ENCODE data around the gene SWT1. TPM values are rescaled to one million over a fixed set of nuclear protein-coding genes. Genes with fewer than 3 reads are reported as not detected.
A peak's percentile ranks its signal among the peaks of the same experiment; 100 is the strongest.
"Not testable (repeated sequence)": the region's sequence is repeated elsewhere in the genome, so short reads cannot be mapped to it uniquely, and the experiment has no call there.

The SWT1 gene
- total and polyA plus RNA-seq, 2 experiments from 2014 or later = 3.4 to 9.5 TPM

DNA sequence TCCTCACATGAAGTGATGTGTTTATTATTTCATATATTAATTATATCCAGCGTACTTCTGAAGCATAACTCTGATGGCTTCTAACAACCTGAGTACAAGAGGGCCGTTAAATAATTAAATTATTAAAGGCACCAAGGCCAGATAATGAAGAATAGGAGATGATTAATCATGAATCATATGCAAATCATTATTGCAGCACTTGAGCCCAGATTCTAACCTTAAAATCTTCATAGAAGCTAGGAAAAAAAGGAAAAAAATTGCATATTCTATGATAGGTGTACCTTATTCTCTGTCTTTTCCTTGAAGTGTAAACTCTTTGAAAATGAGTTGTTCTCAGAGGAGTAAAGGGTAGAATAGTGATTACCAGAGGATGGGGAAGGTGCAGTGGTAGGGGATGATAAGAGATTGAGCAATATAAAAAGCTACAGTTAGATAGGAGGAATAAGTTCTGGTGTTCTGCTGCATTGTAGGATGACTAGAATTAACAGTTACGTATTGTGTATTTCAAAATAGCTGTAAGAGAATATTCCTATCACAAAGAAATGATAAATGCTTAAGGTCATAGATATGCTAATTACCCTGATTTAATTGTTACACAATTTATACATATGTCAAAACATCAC lies 51.1 kb downstream of the SWT1 start:
- H3K36me3 ChIP-seq (replicated peaks; ENCODE audit: insufficient read depth, low read depth) = no peaks in the 10 kb centered on the region
- H3K4me1 ChIP-seq (ENCODE audit: insufficient read depth) = no peaks in the 10 kb centered on the region
- H3K27ac ChIP-seq = no peak overlapping the region
- no peaks in the 10 kb centered on the region for H4K20me1 ChIP-seq (ENCODE audit: insufficient read depth, poor library complexity, severe bottlenecking)
- no peaks in the 10 kb centered on the region for H3K9me3 ChIP-seq (ENCODE audit: low read depth)
- DNase-seq (ENCODE audit: low spot score) = no peak
- TF ChIP-seq, protein P1, sequence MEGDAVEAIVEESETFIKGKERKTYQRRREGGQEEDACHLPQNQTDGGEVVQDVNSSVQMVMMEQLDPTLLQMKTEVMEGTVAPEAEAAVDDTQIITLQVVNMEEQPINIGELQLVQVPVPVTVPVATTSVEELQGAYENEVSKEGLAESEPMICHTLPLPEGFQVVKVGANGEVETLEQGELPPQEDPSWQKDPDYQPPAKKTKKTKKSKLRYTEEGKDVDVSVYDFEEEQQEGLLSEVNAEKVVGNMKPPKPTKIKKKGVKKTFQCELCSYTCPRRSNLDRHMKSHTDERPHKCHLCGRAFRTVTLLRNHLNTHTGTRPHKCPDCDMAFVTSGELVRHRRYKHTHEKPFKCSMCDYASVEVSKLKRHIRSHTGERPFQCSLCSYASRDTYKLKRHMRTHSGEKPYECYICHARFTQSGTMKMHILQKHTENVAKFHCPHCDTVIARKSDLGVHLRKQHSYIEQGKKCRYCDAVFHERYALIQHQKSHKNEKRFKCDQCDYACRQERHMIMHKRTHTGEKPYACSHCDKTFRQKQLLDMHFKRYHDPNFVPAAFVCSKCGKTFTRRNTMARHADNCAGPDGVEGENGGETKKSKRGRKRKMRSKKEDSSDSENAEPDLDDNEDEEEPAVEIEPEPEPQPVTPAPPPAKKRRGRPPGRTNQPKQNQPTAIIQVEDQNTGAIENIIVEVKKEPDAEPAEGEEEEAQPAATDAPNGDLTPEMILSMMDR (IDR thresholded peaks at IDR 0.05; ENCODE audit: poor library complexity) = no peak
- TF ChIP-seq EZH2 (IDR thresholded peaks at IDR 0.05; ENCODE audit: borderline replicate concordance) (no peak), EZH2phosphoT487 (IDR thresholded peaks at IDR 0.05; ENCODE audit: low read depth, severe bottlenecking, unreplicated experiment) (no peak)
- no peaks in the 10 kb centered on the region for H3K27me3 ChIP-seq
- H3K4me3 ChIP-seq = no peak overlapping the region
- H2AFZ ChIP-seq = no peak overlapping the region
- H3K9me2 ChIP-seq (replicated peaks; ENCODE audit: insufficient read depth) = no peaks in the 10 kb centered on the region
- H3K4me2 ChIP-seq = no peak overlapping the region
- H3K79me2 ChIP-seq = no peaks in the 10 kb centered on the region
- WGBS (ENCODE audit: low lambda C conversion rate, missing lambda C conversion rate) = 97% methylated on average over 3 of the region's 3 CpGs

DNA sequence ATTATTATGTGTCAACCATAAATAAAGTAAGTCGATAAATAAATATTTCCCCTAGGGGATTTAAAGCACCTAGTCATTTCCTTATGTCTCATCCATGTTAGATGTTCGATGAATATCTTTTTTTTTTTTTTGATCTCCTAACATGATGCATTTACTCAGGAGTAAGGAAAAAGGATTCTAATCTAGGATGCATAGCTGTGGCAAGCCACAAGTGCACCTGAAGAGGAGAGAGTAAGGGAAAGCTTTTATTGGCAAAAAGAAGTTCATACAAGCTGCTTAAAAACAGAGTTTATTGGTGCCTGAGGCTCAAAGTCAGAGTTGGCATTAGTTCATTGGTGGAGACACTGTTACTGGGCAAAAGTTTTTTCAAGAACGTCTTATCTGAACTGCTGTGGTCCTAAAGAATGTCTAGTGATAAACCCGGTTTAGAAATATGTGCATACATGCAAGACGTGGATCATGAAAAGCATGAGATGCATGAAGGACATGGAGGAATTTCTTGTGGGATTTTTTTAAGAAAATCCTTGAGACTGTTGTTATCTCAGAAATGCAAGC lies 51.7 kb downstream of the SWT1 start:
- Histone ChIP-seq H3K4me2 (no peak overlapping the region), H3K36me3 (replicated peaks; ENCODE audit: insufficient read depth, low read depth) (no peaks in the 10 kb centered on the region), H3K9me2 (replicated peaks; ENCODE audit: insufficient read depth) (no peaks in the 10 kb centered on the region), H3K4me1 (ENCODE audit: insufficient read depth) (no peaks in the 10 kb centered on the region), H3K4me3 (no peak overlapping the region), H4K20me1 (ENCODE audit: insufficient read depth, poor library complexity, severe bottlenecking) (no peaks in the 10 kb centered on the region), H3K9me3 (ENCODE audit: low read depth) (no peaks in the 10 kb centered on the region), H3K27me3 (no peaks in the 10 kb centered on the region), H2AFZ (no peak overlapping the region), H3K79me2 (no peaks in the 10 kb centered on the region), H3K27ac (no peak overlapping the region)
- 81% methylated on average over 5 of the region's 5 CpGs for WGBS (ENCODE audit: low lambda C conversion rate, missing lambda C conversion rate)
- TF ChIP-seq, protein P1 (IDR thresholded peaks at IDR 0.05; ENCODE audit: poor library complexity) = no peak
- TF ChIP-seq EZH2 (IDR thresholded peaks at IDR 0.05; ENCODE audit: borderline replicate concordance) = no peak
- TF ChIP-seq EZH2phosphoT487 (IDR thresholded peaks at IDR 0.05; ENCODE audit: low read depth, severe bottlenecking, unreplicated experiment) = no peak
- peak; percentile 13 for DNase-seq (ENCODE audit: low spot score)

DNA sequence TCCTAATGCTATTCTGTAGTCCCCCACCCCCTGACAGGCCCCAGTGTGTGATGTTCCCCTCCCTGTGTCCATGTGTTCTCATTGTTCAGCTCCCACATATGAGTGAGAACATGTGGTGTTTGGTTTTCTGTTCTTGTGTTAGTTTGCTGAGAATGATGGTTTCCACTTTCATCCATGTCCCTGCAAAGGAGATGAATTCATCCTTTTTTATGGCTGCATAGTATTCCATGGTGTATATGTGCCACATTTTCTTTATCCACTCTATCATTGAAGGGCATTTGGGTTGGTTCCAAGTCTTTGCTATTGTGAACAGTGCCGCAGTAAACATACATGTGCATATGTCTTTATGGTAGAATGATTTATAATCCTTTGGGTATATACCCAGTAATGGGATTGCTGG lies 52.4 kb downstream of the SWT1 start:
- H3K27me3 ChIP-seq; H3K79me2 ChIP-seq; DNase-seq (ENCODE audit: low spot score); H3K9me3 ChIP-seq (ENCODE audit: low read depth); H3K9me2 ChIP-seq (replicated peaks; ENCODE audit: insufficient read depth); H2AFZ ChIP-seq; H3K4me1 ChIP-seq (ENCODE audit: insufficient read depth); H3K4me2 ChIP-seq; H4K20me1 ChIP-seq (ENCODE audit: insufficient read depth, poor library complexity, severe bottlenecking); H3K4me3 ChIP-seq; H3K36me3 ChIP-seq (replicated peaks; ENCODE audit: insufficient read depth, low read depth); H3K27ac ChIP-seq: not testable (repeated sequence)
- WGBS (ENCODE audit: low lambda C conversion rate, missing lambda C conversion rate) = 100% methylated on average over 1 of the region's 1 CpG

GRCh38 chr1:185213091-185213490 lies 56.1 kb downstream of the SWT1 start:
- Histone ChIP-seq H3K27me3 (no peaks in the 10 kb centered on the region), H3K4me3 (no peak overlapping the region), H3K36me3 (replicated peaks; ENCODE audit: insufficient read depth, low read depth) (no peaks in the 10 kb centered on the region), H3K79me2 (no peaks in the 10 kb centered on the region), H3K4me2 (no peak overlapping the region), H3K4me1 (ENCODE audit: insufficient read depth) (no peaks in the 10 kb centered on the region), H2AFZ (no peak overlapping the region), H4K20me1 (ENCODE audit: insufficient read depth, poor library complexity, severe bottlenecking) (no peaks in the 10 kb centered on the region), H3K27ac (no peak overlapping the region), H3K9me3 (ENCODE audit: low read depth) (no peaks in the 10 kb centered on the region), H3K9me2 (replicated peaks; ENCODE audit: insufficient read depth) (no peaks in the 10 kb centered on the region)
- WGBS (ENCODE audit: low lambda C conversion rate, missing lambda C conversion rate) = 85% methylated on average over 1 of the region's 1 CpG
- DNase-seq (ENCODE audit: low spot score) = no peak
- TF ChIP-seq EZH2phosphoT487 (IDR thresholded peaks at IDR 0.05; ENCODE audit: low read depth, severe bottlenecking, unreplicated experiment) = no peak
